GM08714 (cell line): Measurements from ENCODE around the gene AGA.

Source experiments
- H3K4me3 ChIP-seq: fragments of 200-500 bp; sonication (Bioruptor generic); 2 replicates; pipeline ENCODE4 v1.5.1; 2014; ENCODE audit warnings: mild to moderate bottlenecking, low read length, inconsistent platforms
- ZNF274 ChIP-seq: IDR thresholded peaks from 2 replicates; pipeline ENCODE4 v1.6.1; 2012; ENCODE audit warnings: mild to moderate bottlenecking, low read depth, low read length

The AGA gene

DNA sequence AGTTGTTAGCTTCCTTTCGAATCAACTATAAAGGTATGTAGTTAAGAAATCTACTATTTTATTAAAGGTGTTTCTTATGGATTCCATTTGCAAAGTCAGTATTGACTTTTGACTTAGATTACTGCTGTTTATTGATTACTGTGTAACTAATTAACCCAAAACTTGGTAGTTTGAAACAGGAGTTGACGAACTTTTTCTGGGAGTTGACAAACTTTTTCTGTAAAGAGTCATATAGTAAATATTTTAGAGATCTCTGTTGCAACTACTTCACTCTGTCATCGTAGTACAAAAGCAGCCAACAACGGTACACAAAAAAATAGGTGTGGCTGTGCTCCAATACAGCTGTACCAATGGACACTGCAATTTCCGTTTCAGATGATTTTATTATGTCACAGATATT lies 30.2 kb downstream of the AGA start:
- H3K4me3 ChIP-seq, result no peak overlapping the region
- no peak for TF ChIP-seq ZNF274

DNA sequence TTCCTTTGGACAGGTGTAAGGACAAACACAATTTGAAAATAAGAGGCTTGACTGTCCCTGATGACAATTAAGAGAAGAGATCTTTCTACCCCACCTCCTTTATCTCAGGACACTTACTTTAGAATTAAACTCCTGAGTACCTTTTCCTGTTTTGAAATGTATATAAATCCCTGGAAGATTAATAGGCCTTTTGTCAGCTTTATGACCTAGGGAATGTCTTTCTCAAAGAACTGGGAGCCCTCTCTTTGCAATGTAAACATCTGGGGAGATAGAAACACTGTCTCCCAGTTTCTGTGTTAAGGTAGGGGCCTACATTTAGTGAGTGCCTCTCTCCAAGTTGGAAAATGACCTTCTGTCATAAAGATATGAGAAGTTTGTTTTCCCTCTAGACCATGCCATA lies 31.7 kb downstream of the AGA start:
- TF ChIP-seq ZNF274, result no peak
- H3K4me3 ChIP-seq, result no peak overlapping the region

DNA sequence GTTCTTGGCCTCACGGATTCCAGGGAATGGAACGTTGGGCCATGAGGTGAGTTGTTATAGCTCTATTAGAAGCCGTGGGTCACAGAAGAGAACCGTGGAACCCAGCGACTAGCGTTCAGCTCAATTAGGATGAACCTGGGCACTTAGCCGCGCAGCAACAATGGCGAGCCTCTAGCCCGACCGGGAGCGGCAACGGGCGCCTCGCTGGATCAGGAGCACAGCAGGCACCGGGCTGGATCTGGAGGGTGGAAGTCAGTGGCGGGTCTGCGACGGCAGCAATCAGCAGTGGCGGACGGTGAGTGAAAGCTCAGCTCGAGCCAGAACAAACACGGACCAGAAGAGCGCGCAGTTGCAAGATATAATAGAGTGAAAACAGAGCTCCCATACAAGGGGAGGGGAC lies 34.2 kb downstream of the AGA start:
- TF ChIP-seq ZNF274, result no peak
- H3K4me3 ChIP-seq, result no peak overlapping the region

DNA sequence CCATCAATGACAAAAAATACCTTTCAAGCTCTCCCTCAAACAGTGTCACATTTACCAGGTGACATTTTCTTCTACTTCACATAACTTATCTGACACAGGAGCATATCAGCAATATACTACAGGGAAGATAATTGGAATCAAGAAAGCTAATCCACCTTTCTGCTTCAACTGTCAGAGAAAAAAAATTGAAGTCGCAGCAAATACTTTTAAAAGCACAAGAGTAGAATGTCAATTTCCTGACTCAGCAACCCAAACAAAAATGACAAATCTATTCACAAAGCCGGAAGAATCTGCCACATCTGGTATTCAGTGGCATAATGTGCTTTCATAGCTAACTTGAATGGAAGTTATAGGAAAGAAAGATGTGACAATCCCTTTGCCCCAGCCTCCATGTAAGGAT lies 36.7 kb downstream of the AGA start:
- TF ChIP-seq ZNF274, result no peak

DNA sequence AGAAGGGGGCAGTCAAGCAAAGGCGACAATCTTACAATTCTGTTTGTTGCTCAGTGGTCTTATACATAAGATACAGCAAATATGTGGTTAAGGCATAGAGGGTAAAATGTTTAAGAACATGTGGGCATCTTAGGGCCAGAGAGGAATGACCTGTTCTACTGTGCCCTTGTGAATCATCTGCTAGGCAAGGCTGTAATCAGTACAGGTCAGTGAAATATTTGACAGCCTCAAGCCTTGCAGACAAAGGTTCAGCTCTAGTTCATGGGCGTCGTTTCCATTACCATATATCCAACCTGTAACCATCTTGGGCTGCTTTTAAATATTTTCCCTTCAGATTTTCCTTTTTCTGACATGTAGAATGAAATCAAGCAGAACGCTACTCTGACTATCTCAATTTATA lies 37.3 kb downstream of the AGA start:
- H3K4me3 ChIP-seq, result no peak overlapping the region
- TF ChIP-seq ZNF274, result no peak

More for the DNA sequence above, 36.7 kb downstream of the AGA start:
- H3K4me3 ChIP-seq, result no peak overlapping the region

DNA sequence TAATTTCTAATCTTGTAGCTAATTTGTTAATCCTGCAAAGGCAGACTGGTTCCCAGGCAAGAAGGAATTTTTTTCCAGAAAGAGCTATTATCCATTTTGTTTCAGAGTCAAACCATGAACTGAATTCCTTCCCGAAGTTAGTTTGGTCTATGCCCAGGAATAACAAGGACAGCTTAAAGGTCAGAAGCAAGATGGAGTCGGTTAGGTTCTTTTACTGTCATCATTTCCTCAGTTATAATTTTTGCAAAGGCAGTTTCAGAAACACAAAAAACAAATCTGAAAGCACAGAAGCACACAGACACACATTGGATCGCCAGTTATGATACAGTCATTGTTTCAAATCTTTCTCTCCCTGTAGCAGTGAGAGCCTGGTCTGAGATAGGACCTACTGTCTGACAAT lies 37.9 kb downstream of the AGA start:
- H3K4me3 ChIP-seq, result no peak overlapping the region
- no peak for TF ChIP-seq ZNF274

DNA sequence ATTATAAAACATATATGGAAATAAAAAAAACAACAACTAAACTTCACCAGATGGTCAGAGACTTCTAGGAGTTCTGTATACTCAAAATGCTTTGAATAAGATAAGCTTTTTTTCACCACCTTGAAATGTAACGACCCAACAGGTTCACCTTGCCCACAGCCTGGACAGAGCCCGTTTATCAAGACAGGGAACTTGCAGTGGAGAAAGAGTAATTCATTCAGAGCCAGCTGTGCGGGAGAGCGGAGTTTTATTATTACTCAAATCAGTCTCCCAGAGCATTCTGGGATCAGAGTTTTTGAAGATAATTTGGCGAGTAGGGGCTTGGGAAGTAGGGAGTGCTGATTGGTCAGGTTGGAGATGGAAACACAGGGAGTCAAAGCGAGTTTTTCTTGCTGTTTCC lies 38.5 kb downstream of the AGA start:
- TF ChIP-seq ZNF274, result no peak

DNA sequence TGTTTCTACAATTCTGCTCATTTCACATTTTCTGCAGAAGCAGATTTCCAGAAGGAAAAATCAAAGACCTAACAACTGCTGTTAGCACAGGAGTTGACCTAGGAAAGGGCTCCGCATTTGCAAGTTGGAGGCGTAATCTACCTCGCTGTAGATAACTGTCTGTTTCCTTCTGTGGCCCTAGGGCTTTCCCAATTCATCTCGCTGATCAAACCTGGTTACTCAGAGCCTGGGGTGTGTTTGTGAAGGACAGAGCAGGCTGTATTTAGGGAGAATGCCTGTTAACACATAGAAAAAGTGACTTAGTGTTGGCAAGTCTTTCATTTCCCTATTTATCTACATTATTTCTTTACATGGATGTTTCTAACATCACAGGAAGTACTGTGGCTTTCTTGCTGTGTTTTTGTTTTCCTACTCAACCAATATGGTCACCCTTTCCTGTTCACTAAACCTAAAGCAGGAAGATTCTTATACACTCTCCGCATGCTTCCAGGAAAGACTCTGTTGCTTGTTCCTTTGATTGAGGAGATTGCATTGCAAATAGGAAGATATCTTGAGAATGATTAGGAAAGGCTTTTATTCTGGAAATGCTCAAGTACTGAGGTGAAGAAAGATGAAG lies 40.5 kb downstream of the AGA start:
- TF ChIP-seq ZNF274, result no peak
- no peak overlapping the region for H3K4me3 ChIP-seq

More for the DNA sequence above, 38.5 kb downstream of the AGA start:
- H3K4me3 ChIP-seq, result no peak overlapping the region

DNA sequence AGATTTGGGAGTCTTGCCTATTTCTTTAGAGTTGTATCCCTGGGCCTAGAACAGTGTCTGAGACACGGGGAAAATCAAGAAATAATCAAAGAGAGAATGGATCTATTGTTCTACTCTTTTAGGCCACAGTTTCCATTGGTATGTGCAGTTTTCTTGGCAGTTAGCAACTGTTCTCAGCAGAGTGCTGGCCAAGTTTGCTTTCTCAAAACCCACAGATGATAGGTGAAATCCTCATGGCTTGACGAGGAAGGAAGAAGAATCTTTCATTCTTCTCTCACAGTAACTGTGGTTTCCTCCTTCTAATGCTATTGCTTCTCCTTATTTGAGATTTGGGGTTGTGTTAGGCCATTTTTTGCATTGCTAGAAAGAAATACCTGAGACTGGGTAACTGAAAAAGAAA lies 42.2 kb downstream of the AGA start:
- no peak overlapping the region for H3K4me3 ChIP-seq
- no peak for TF ChIP-seq ZNF274

DNA sequence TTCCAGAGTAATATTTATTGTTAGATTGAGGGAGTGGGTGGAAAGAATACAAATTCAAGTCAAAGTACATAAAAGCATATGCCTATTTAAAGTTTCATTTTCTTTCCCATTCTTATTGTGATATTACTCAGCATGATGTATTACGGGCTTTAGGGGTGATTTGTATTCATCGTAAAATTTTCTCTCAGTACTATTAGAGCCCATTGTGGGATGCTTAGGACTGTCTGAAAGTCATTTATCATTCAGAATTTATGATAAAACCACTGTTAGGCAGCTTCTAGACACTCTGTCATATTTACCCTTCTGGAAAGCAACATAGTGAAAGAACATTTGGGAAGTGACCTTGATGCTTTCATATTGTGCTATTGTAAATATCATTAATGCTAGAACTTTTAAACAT lies 45.9 kb downstream of the AGA start:
- H3K4me3 ChIP-seq, result no peak overlapping the region
- TF ChIP-seq ZNF274, result no peak

DNA sequence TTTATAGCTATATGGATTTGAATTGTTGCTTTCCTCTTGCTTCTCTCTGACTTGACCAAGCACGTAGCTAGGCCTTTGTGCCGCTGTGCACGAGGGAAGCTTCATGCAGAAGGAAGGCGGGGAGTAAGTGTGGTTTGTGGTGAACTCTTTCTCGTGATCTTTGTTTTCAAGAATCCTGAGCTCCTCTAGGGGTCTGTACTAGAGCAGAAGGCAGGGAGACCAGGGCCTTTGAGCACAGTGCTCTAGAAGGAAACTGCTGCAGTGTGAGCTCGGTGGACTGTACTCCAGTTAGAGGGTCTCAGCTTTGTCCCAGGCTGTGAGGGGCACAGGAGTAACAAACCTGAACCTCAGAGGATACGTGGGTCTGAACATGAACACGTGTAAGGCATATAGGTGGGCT lies 49.0 kb downstream of the AGA start:
- no peak overlapping the region for H3K4me3 ChIP-seq
- TF ChIP-seq ZNF274, result no peak

DNA sequence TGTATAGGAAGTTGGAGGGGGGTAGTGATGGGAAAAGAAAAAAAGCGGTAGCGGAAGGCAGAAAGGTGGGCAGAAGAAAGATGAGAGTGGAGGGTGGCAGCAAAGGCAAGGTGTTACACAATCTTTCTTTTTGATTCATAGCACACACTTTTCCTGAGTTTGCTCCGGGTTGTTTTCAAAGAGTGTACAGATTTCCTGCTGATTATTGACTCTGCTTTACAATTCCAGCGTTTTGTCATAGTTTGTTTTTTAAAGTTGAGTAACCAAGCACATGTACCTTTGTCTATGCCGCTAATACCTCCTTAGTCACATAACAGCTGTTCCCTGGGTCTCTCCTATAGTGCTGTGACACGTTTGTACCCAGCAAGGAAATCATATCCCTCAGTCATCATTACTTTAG lies 50.3 kb downstream of the AGA start:
- no peak for TF ChIP-seq ZNF274
- no peak overlapping the region for H3K4me3 ChIP-seq

DNA sequence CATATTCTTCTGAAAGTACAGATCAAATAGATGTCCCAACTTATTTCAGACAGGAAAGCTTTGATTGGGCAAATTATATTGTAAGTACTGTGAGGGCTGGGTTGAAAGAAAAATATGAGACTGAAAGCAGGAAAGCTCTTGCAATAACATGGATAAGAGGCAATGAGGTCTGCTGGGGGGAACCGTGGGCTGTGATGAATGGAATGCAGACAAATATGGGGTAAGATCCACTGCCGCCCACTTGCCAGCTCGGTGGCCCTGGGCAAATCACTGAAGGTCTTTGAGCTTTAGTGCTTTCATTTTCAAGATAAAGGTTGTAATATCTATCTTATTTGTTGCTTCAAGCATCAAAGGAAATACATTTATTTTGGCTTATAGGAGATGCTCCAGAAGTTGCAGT lies 51.0 kb downstream of the AGA start:
- no peak overlapping the region for H3K4me3 ChIP-seq
- no peak for TF ChIP-seq ZNF274

DNA sequence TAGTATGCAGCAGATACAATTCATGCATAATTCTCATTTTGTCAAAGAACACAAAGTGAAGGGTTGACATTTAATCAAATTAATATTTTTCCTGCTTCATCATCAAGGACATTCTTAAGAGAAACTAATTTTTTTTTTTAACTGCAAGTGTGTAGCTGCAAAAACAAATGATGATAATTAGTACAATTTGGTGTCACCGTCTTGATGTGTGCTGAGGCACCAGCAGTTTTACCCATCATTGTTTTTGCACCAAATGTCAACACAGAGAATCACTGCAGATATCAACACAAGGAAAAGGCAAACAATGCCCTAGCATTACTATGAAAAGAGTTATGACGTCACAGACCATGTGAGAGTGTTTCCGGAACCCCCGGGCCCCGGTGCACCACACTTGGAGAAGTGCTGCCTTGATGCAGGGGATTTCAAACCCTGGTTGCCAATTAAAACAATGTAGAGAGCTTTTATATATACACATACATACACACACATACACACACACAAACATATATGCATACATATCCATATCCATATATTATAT lies 55.9 kb downstream of the AGA start:
- no peak overlapping the region for H3K4me3 ChIP-seq
- TF ChIP-seq ZNF274, result no peak

DNA sequence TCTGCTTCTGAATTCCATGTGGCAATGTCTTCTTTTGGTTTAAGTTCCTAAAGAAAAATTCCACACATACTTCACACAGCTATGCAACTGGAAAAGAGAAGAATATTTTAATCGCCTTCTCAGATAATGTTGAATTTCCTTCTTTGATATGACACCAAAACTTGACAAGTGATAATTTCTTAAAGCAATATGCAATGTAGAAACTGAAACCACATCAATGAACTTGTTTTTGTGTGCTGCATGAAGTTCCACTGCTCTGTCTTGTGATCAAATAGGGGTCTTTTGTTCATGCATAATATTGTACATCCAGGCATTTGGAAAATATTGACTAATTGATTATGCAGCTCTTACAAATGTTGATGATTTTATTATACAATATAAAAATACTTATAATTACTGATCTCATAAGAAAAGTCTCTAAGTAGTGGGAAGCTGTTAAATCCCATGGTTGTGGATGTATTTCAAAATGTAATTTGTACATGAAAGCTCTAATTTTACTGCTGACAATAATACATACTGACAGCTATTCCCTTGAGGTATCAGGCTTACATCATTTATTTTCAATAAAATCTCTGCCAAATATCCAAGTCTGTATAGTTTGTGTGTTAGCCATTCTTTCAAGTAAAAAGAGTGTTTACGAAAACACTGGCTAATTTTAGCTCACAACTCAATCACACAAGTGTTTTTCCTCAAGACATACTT lies 56.5 kb downstream of the AGA start:
- H3K4me3 ChIP-seq, result no peak overlapping the region
- TF ChIP-seq ZNF274, result no peak

DNA sequence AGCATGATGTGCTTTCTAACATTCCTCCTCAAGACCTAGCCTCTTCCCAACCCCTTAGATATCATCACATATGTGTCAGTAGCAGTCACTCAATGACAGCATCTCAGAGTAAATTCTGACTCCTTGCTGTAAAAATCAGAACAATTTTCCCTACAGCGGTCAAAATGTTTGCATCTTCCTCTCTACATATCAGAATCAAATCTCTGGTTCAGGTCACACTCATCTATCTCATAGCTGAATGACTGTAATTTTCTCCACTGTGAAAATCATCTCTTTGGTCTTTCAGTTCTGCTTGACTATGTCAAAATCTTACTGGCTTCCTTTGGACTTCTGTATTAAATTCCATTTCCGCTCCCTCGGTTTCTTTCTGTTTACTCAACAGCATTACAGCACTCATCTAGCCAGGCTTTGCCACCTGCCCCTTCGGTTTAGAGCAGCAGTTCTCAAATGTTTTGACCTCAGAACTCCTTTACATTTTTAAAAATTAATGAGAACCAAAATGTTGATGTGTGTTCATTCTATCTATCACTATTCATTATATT lies 57.3 kb downstream of the AGA start:
- H3K4me3 ChIP-seq, result no peak overlapping the region
- TF ChIP-seq ZNF274, result no peak
